Skeletal muscle tissue (tissue), 4 donors: ENCODE results near the gene IRF6. TPM values are rescaled to one million over a fixed set of nuclear protein-coding genes. Genes with fewer than 3 reads are reported as not detected.

Experiments used
- H3K27ac ChIP-seq: one replicate; pipeline ENCODE4 v1.7.0; 2013; ENCODE audit warnings: mild to moderate bottlenecking, low read depth, low read length, inconsistent platforms
- H3K27me3 ChIP-seq, 3 donors: one replicate each; pipeline ENCODE4 v1.7.0; 2013; ENCODE audit warnings: low read length in 3 of 3; ENCODE audit not compliant: control insufficient read depth in 3 of 3, insufficient read depth in 3 of 3
- H3K36me3 ChIP-seq, 3 donors: one replicate each; pipeline ENCODE4 v1.7.0; 2013; ENCODE audit warnings: low read length in 3 of 3; ENCODE audit not compliant: control insufficient read depth in 3 of 3, insufficient read depth in 3 of 3
- H3K4me1 ChIP-seq, 3 donors: one replicate each; pipeline ENCODE4 v1.7.0; 2013; ENCODE audit warnings: low read length in 3 of 3, mild to moderate bottlenecking in 3 of 3; ENCODE audit not compliant: control insufficient read depth in 3 of 3, insufficient read depth in 3 of 3
- H3K4me3 ChIP-seq, 3 donors: one replicate each; pipeline ENCODE4 v1.7.0; 2013; ENCODE audit warnings: low read length in 3 of 3
- H3K9ac ChIP-seq, 3 donors: one replicate each; pipeline ENCODE4 v1.7.0; 2013; ENCODE audit warnings: low read length in 3 of 3, mild to moderate bottlenecking in 3 of 3, moderate library complexity in 2 of 3, low read depth in 1 of 3
- H3K9me3 ChIP-seq, 3 donors: one replicate each; pipeline ENCODE4 v1.7.0; 2013; ENCODE audit warnings: low read length in 3 of 3; ENCODE audit not compliant: control insufficient read depth in 3 of 3
- total RNA-seq: library from RNA; depleted of rRNA; stranded (reverse); fragments of >200 nt; gene quantifications from one replicate; pipeline ENCODE4 v1.2.3, GENCODE V29; 2014
- donor health status: Osteomylitis.

IRF6 gene
- total RNA-seq, 1 donor from 2014 or later = 0.52 TPM

- H3K4me1 ChIP-seq = peaks cover 7 to 25% (median 22%) of the 10 kb centered on the region in 3 donors
- no peaks in the 10 kb centered on the region for H3K27me3 ChIP-seq
- no peaks in the 10 kb centered on the region for H3K9me3 ChIP-seq
- H3K27ac ChIP-seq = peak overlapping the region; percentile 52
- H3K9ac ChIP-seq = peak overlapping the region in 1 of 3 donors; percentile 8
- peak overlapping the region; percentile 14 to 22 (median 20) for H3K4me3 ChIP-seq
- no peaks in the 10 kb centered on the region for H3K36me3 ChIP-seq
These were observed 36.6 kb downstream of the IRF6 start for GRCh38 chr1:209769171-209769904.

- Histone ChIP-seq H3K9ac (no peak overlapping the region), H3K27me3 (no peaks in the 10 kb centered on the region), H3K27ac (peak overlapping the region; percentile 52), H3K9me3 (no peaks in the 10 kb centered on the region), H3K36me3 (no peaks in the 10 kb centered on the region), H3K4me3 (peak overlapping the region in 1 of 3 donors; percentile 14), H3K4me1 (peaks cover 7 to 25% (median 22%) of the 10 kb centered on the region in 3 donors)
These were observed 37.6 kb downstream of the IRF6 start for GRCh38 chr1:209768354-209768774.

GRCh38 chr1:209767706-209768105 lies 38.2 kb downstream of the IRF6 start:
- Histone ChIP-seq H3K9ac (no peak overlapping the region), H3K9me3 (no peaks in the 10 kb centered on the region), H3K27me3 (no peaks in the 10 kb centered on the region), H3K4me1 (peaks cover 7 to 25% (median 22%) of the 10 kb centered on the region in 3 donors), H3K36me3 (no peaks in the 10 kb centered on the region), H3K27ac (no peak overlapping the region), H3K4me3 (no peak overlapping the region)

- Histone ChIP-seq H3K36me3 (no peaks in the 10 kb centered on the region), H3K27ac (no peak overlapping the region), H3K9me3 (no peaks in the 10 kb centered on the region), H3K9ac (no peak overlapping the region), H3K27me3 (no peaks in the 10 kb centered on the region), H3K4me1 (peaks cover 7 to 25% (median 22%) of the 10 kb centered on the region in 3 donors), H3K4me3 (no peak overlapping the region)
These were observed 38.8 kb downstream of the IRF6 start for GRCh38 chr1:209767096-209767495.

- H3K27me3 ChIP-seq = no peaks in the 10 kb centered on the region
- no peak overlapping the region for H3K27ac ChIP-seq
- H3K9me3 ChIP-seq = no peaks in the 10 kb centered on the region
- no peaks in the 10 kb centered on the region for H3K36me3 ChIP-seq
- H3K4me3 ChIP-seq = no peak overlapping the region
- peaks cover 7 to 23% (median 17%) of the 10 kb centered on the region in 3 donors for H3K4me1 ChIP-seq
- H3K9ac ChIP-seq = no peak overlapping the region
These were observed 39.9 kb downstream of the IRF6 start for GRCh38 chr1:209766051-209766450.

- Histone ChIP-seq H3K9me3 (no peaks in the 10 kb centered on the region), H3K27ac (no peak overlapping the region), H3K36me3 (peaks cover 0 to 2% (median 0%) of the 10 kb centered on the region in 3 donors), H3K4me3 (no peak overlapping the region), H3K27me3 (no peaks in the 10 kb centered on the region), H3K9ac (no peak overlapping the region), H3K4me1 (peaks cover 7 to 17% (median 10%) of the 10 kb centered on the region in 3 donors)
These were observed 44.8 kb downstream of the IRF6 start for GRCh38 chr1:209761011-209761635.

GRCh38 chr1:209759829-209760359 lies 46.0 kb downstream of the IRF6 start:
- Histone ChIP-seq H3K9me3 (no peaks in the 10 kb centered on the region), H3K9ac (peak overlapping the region in 2 of 3 donors; percentile 33 to 46), H3K36me3 (peaks cover 0 to 2% (median 0%) of the 10 kb centered on the region in 3 donors), H3K27ac (no peak overlapping the region), H3K4me3 (peak overlapping the region in 2 of 3 donors; percentile 41 to 48), H3K27me3 (no peaks in the 10 kb centered on the region), H3K4me1 (peaks cover 7 to 17% (median 10%) of the 10 kb centered on the region in 3 donors)

- H3K27ac ChIP-seq = no peak overlapping the region
- H3K9ac ChIP-seq = no peak overlapping the region
- H3K4me1 ChIP-seq = peaks cover 7 to 17% (median 10%) of the 10 kb centered on the region in 3 donors
- H3K9me3 ChIP-seq = no peaks in the 10 kb centered on the region
- no peak overlapping the region for H3K4me3 ChIP-seq
- H3K36me3 ChIP-seq = peaks cover 0 to 2% (median 0%) of the 10 kb centered on the region in 3 donors
- no peaks in the 10 kb centered on the region for H3K27me3 ChIP-seq
These were observed 47.5 kb downstream of the IRF6 start for GRCh38 chr1:209758400-209758799.

- H3K4me1 ChIP-seq = peaks cover 7 to 17% (median 10%) of the 10 kb centered on the region in 3 donors
- peaks cover 0 to 2% (median 0%) of the 10 kb centered on the region in 3 donors for H3K36me3 ChIP-seq
- H3K27ac ChIP-seq = no peak overlapping the region
- H3K9ac ChIP-seq = peak overlapping the region in 1 of 3 donors; percentile 10
- H3K27me3 ChIP-seq = no peaks in the 10 kb centered on the region
- H3K4me3 ChIP-seq = peak overlapping the region in 1 of 3 donors; percentile 36
- no peaks in the 10 kb centered on the region for H3K9me3 ChIP-seq
These were observed 49.1 kb downstream of the IRF6 start for GRCh38 chr1:209756615-209757445.
